Stimulated activated CD4-positive, alpha-beta T cell treated with anti-CD3 and anti-CD28 coated beads, Interleukin-1b, Interleukin-23, amount 100 ng/mL, for 4 hours (primary cell): ENCODE measurements around the gene MAD1L1.
"Not testable (repeated sequence)": the region's sequence is repeated elsewhere in the genome, so short reads cannot be mapped to it uniquely, and the experiment has no call there.

ENCODE experiments used
- DNase-seq, 2 donors: peaks; one replicate each; pipeline ENCODE4 v3.0.0-alpha.2; 2020; ENCODE audit warnings: low read depth in 2 of 2

MAD1L1 gene

GRCh38 chr7:2066251-2066919 lies 166.4 kb downstream of the MAD1L1 start:
- DNase-seq: no peak

GRCh38 chr7:2065528-2065927 lies 167.2 kb downstream of the MAD1L1 start:
- DNase-seq: no peak

- DNase-seq: no peak
These were observed 169.0 kb downstream of the MAD1L1 start for GRCh38 chr7:2063563-2064260.

- no peak for DNase-seq
These were observed 170.1 kb downstream of the MAD1L1 start for GRCh38 chr7:2062648-2063047.

- no peak for DNase-seq
These were observed 172.0 kb downstream of the MAD1L1 start for GRCh38 chr7:2060701-2061100.

- DNase-seq: no peak
These were observed 172.6 kb downstream of the MAD1L1 start for GRCh38 chr7:2059964-2060700.

GRCh38 chr7:2058246-2058645 lies 174.5 kb downstream of the MAD1L1 start:
- not testable (repeated sequence) for DNase-seq

- DNase-seq: no peak
These were observed 176.8 kb downstream of the MAD1L1 start for GRCh38 chr7:2055956-2056355.

- DNase-seq: no peak
These were observed 177.8 kb downstream of the MAD1L1 start for GRCh38 chr7:2054927-2055326.

GRCh38 chr7:2053395-2053794 lies 179.3 kb downstream of the MAD1L1 start:
- no peak for DNase-seq

GRCh38 chr7:2052657-2053048 lies 180.1 kb downstream of the MAD1L1 start:
- DNase-seq: no peak

- no peak for DNase-seq
These were observed 180.8 kb downstream of the MAD1L1 start for GRCh38 chr7:2051707-2052656.

GRCh38 chr7:2050511-2050866 lies 182.3 kb downstream of the MAD1L1 start:
- DNase-seq: no peak

GRCh38 chr7:2049782-2050510 lies 182.8 kb downstream of the MAD1L1 start:
- DNase-seq: no peak

- DNase-seq: no peak
These were observed 183.5 kb downstream of the MAD1L1 start for GRCh38 chr7:2049111-2049781.

- no peak for DNase-seq
These were observed 184.2 kb downstream of the MAD1L1 start for GRCh38 chr7:2048531-2048930.

GRCh38 chr7:2048006-2048405 lies 184.7 kb downstream of the MAD1L1 start:
- no peak for DNase-seq

- DNase-seq: no peak
These were observed 185.9 kb downstream of the MAD1L1 start for GRCh38 chr7:2046581-2047565.
